ENCODE results near the gene ZNF236.

DNA sequence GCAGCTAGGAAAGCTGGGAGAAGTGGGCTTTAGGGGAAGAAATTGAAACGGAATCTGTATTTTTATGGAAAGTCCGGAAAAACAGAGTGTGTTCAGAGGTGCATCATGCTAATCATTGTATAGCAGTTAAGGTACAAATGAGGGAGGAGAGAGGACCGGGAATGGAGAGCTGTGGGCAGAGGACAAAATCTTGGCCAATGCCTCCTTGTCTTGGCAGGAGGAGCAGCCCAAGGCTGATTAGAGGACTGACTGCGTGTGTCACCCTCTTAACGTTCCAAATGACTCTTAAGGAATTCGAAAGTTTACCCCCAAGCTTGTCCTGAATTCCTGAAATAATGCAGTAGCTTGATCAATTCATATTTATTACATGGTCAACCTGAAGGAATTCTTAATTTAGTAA lies 81.0 kb downstream of the ZNF236 start:
- TF ChIP-seq, protein P1, sequence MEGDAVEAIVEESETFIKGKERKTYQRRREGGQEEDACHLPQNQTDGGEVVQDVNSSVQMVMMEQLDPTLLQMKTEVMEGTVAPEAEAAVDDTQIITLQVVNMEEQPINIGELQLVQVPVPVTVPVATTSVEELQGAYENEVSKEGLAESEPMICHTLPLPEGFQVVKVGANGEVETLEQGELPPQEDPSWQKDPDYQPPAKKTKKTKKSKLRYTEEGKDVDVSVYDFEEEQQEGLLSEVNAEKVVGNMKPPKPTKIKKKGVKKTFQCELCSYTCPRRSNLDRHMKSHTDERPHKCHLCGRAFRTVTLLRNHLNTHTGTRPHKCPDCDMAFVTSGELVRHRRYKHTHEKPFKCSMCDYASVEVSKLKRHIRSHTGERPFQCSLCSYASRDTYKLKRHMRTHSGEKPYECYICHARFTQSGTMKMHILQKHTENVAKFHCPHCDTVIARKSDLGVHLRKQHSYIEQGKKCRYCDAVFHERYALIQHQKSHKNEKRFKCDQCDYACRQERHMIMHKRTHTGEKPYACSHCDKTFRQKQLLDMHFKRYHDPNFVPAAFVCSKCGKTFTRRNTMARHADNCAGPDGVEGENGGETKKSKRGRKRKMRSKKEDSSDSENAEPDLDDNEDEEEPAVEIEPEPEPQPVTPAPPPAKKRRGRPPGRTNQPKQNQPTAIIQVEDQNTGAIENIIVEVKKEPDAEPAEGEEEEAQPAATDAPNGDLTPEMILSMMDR (conservative IDR thresholded peaks at IDR 0.05; ENCODE audit: low read depth, low read length), result no peak
- no peak for TF ChIP-seq EZH2 (IDR thresholded peaks at IDR 0.05; ENCODE audit: borderline replicate concordance, low read depth, low read length, poor library complexity, severe bottlenecking)

Measured in A673 (cell line).